ENCODE results near the gene BRD4.

Gene BRD4

DNA sequence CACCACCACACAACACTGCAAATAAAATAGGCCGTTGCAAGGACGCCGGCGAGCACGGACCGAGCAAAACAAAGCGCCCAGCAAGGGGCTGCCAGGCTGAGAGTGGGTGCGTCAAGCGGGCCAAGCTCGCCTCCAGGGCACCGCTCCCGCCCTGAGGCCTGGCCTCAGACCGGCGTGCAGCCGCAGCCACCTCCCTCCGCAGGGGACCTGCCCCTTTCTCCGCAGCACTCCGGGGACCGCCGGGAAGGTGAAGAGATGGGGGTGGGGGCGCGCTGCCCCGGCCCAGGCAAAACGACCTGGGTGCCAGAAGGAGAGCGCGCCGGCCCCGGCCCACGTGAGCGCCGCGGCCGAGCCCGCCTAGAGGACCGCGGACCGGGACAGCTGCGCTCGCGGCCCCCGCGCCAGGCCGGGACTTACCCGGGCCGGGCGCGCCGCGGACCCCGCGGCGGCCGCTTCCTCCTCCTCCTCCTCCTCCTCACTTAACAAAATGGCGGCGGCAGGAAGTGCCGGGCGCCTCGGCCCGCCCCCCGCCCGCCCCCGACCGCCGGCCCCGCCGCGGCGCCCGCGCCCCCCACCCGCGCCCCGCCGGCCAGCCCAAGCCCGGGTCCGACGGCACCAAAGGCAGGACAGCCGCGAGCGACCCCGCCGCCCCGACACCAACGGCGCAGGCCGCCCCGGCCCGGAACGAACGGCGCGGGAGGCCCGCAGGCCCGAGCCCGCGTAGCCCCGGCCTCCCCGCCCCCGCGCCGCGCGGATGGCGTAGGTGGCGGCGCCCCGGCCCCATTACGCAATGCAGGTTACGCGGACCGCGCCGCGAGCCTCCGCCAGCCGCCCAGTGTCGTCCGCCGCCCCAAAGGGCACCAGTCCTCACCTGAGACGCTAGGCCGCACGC, 674 bp downstream of the BRD4 start:
- peak overlapping the region; percentile 90 for H3K4me3 ChIP-seq (ENCODE audit: control insufficient read depth, low read depth, low read length)
- TF ChIP-seq, protein P1, sequence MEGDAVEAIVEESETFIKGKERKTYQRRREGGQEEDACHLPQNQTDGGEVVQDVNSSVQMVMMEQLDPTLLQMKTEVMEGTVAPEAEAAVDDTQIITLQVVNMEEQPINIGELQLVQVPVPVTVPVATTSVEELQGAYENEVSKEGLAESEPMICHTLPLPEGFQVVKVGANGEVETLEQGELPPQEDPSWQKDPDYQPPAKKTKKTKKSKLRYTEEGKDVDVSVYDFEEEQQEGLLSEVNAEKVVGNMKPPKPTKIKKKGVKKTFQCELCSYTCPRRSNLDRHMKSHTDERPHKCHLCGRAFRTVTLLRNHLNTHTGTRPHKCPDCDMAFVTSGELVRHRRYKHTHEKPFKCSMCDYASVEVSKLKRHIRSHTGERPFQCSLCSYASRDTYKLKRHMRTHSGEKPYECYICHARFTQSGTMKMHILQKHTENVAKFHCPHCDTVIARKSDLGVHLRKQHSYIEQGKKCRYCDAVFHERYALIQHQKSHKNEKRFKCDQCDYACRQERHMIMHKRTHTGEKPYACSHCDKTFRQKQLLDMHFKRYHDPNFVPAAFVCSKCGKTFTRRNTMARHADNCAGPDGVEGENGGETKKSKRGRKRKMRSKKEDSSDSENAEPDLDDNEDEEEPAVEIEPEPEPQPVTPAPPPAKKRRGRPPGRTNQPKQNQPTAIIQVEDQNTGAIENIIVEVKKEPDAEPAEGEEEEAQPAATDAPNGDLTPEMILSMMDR (conservative IDR thresholded peaks at IDR 0.05; ENCODE audit: control insufficient read depth, insufficient read depth, low read depth, low read length), result no peak
- peak; percentile 39 for DNase-seq (ENCODE audit: low read depth)

DNA sequence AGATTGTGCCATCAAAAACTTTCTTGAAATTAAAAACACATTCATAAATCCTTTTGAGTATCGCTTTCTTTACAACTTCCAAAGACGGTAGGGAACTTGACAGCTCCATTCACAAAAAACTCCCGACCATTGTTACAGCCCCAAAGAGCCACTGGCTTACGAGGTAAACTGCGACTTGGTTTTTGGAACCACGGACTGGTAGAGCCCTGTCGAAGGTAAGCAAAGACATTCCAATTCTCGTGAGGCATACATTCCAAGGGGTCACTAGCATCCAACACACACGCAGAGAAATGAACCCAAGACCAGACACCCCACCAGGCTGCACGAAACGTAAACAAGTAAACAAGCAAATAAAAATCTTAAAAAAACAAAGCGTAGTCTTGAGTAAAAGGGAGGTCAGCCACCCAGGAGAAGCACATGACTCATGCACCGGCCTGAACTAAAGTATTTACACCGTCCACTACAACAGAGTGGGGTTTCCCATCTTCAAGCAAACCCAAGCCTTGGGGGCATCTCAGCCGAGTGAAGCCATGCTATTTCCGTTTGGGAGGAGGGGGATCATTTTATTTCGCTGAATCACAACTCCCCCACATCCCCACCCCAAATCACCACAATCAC, 1.4 kb downstream of the BRD4 start:
- peak overlapping the region; percentile 90 for H3K4me3 ChIP-seq (ENCODE audit: control insufficient read depth, low read depth, low read length)
- TF ChIP-seq, protein P1 (conservative IDR thresholded peaks at IDR 0.05; ENCODE audit: control insufficient read depth, insufficient read depth, low read depth, low read length), result no peak
- peak; percentile 74 for DNase-seq (ENCODE audit: low read depth)

DNA sequence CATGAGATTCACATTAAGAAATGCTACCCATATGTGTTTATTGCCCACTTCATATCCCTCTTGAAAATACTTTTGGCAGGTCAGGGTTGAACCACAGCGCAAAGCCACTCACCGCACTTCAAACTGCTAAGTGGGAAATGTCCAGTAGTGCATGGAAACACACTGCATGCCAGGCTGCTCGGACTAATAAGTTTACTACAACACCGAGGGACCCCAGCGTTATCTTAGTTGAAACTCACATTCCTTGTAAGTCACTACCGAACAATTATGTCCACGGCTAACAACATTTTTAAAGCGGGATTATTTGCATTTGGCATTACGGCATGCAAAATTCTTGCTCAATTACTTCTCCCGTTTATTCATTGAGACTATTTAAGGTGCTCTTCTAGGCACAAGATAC, 4.0 kb downstream of the BRD4 start:
- no peak overlapping the region for H3K4me3 ChIP-seq (ENCODE audit: control insufficient read depth, low read depth, low read length)
- DNase-seq (ENCODE audit: low read depth), result peak; percentile 7
- TF ChIP-seq, protein P1 (conservative IDR thresholded peaks at IDR 0.05; ENCODE audit: control insufficient read depth, insufficient read depth, low read depth, low read length), result no peak

DNA sequence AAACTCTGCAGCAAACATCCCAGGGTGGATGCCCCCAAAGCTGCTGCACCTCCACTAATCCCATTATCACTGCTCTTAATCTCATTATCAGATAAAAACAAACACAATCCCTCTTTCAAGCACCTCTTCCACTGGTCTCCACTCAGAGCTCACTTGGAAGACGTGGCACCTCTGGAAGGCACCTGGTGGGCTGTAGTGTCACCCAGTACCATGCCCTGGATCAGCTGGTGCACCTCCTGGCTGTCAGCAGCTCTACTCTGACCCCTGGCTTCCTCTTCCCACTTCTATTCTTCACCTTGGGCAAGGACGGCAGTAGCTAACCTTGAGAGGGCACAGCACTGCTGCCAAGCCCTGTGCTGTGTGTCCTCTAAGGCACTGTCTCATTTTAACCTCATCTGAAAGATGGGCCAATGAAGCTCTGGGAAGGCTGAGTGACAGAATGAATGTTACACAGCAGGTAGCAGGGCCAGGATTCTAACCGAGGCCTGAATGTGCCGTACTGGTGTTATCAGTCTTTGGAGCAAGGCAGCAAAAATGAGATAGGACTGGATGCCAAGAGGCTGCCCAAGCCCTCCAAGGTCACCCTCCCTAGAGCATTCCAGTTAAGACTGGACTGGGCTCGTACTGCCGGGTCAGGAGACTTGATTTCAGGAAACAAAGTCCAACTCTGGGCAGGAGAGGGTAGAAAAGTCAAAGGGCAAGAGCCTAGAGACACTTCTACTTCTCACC, 7.4 kb downstream of the BRD4 start:
- TF ChIP-seq, protein P1 (conservative IDR thresholded peaks at IDR 0.05; ENCODE audit: control insufficient read depth, insufficient read depth, low read depth, low read length), result no peak
- H3K4me3 ChIP-seq (ENCODE audit: control insufficient read depth, low read depth, low read length), result no peak overlapping the region
- no peak for DNase-seq (ENCODE audit: low read depth)

DNA sequence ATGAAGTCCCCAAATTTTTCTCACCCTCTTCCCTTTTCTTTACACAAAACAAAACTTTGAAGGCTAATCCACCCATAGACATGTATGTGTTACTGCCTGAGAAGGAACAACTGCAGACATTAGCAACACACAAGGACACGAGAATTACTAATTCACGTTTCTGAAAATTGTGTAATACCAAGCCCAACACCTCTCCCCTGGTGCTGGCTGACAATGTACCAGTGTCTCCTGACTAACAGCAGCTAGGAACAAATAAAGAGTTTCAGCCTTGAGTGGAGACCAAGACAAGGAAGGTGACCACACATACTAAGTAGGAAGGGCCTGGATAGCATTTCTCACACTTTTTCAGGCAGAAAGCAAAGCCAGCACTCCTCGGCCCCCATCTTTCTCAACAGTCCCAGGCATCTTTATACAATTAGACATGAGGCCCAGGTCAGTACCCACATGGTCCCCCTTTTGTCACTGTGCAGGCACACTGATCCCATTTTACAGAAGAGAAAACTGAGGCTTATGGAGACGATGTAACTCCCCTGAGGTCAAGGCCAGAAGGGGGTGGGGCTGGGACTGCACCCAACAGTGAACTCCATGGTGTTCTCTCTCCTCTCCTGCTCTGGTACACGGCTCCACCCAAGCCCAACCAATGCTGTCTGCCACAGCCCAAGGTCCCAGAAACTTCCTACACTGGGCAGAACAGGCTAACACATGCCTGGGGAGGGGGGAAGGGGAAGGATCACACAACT, 8.7 kb downstream of the BRD4 start:
- peak; percentile 80 for DNase-seq (ENCODE audit: low read depth)
- H3K4me3 ChIP-seq (ENCODE audit: control insufficient read depth, low read depth, low read length), result no peak overlapping the region
- TF ChIP-seq, protein P1 (conservative IDR thresholded peaks at IDR 0.05; ENCODE audit: control insufficient read depth, insufficient read depth, low read depth, low read length), result no peak

DNA sequence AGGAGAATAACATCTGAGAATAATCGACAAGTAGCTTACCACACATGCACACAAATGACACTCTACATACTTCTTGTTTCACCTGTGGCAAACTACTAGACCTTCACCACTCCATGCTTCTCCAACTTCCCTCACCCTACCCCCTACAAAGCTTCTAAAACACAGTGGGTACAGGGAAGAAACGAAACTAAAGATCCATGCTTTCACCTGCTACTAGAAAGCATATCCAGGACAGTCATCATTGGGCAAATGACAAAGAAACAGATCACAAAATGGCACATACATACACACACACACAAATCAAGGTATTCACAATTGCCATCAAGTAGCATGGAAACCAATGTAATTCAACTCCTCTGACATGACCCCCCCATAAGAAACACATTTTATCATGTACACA, 10.6 kb downstream of the BRD4 start:
- H3K4me3 ChIP-seq (ENCODE audit: control insufficient read depth, low read depth, low read length), result no peak overlapping the region
- TF ChIP-seq, protein P1 (conservative IDR thresholded peaks at IDR 0.05; ENCODE audit: control insufficient read depth, insufficient read depth, low read depth, low read length), result no peak
- no peak for DNase-seq (ENCODE audit: low read depth)

Measured in fibroblast of mammary gland (primary cell).